Mucosa of descending colon (tissue), 3 donors: ENCODE results near the gene RAD51B. TPM values are rescaled to one million over a fixed set of nuclear protein-coding genes. Genes with fewer than 3 reads are reported as not detected.
"Not testable (repeated sequence)": the region's sequence is repeated elsewhere in the genome, so short reads cannot be mapped to it uniquely, and the experiment has no call there.

Experiments
- ATAC-seq: fragments of 200-7000 bp; cut with Tn5 transposase; one replicate; pipeline ENCODE4 v1.9.1; 2020; ENCODE audit warnings: mild to moderate bottlenecking, moderate library complexity
- DNase-seq, 3 donors: peaks; one replicate each; pipeline ENCODE4 v3.0.0-alpha.2; 2020
- H3K36me3 ChIP-seq: fragments of 200-600 bp; one replicate; pipeline ENCODE4 v1.8.0; 2021; ENCODE audit warnings: low read depth, mild to moderate bottlenecking
- H3K4me1 ChIP-seq: fragments of 200-600 bp; one replicate; pipeline ENCODE4 v1.8.0; 2021; ENCODE audit warnings: low read depth, mild to moderate bottlenecking
- H3K4me3 ChIP-seq: fragments of 200-600 bp; one replicate; pipeline ENCODE4 v1.8.0; 2021; ENCODE audit warnings: mild to moderate bottlenecking
- H3K9me3 ChIP-seq: fragments of 200-600 bp; one replicate; pipeline ENCODE4 v1.8.0; 2021; ENCODE audit warnings: mild to moderate bottlenecking
- CTCF ChIP-seq: fragments of 200-600 bp; IDR thresholded peaks from one replicate; pipeline ENCODE4 v1.8.0; 2022; ENCODE audit warnings: antibody characterized with exemption, mild to moderate bottlenecking
- intact Hi-C, 2 donors: fragments of 100-400 bp; cut with DNase I in 1 of 2; cut with micrococcal nuclease in 1 of 2; formaldehyde crosslinking; loops; one replicate each; pipeline versions ENCODE4 v1.11.0 to v1.11.1; 2022; cut with DNase I, micrococcal nuclease
- total RNA-seq, 3 donors: library from RNA; stranded (reverse); fragmentation: NEBNext Ultra II Directional in 2 of 3; extraction: Animal tissue kit (Norgen Biotek cat#: 25700) in 2 of 3; gene quantifications; one replicate each; pipeline versions ENCODE4 v1.2.1 to v1.2.4, GENCODE V29; 2021 to 2023
- donor health status: DM: no; HTN: no; CAD: no; lungs with moderate emphysema.
- donor health status: DM: no; HTN: no; CAD: no.
- donor health status: DM: no; HTN: yes; CAD: no.

Gene RAD51B
- total RNA-seq, 3 donors from 2014 or later: 15.8 to 23.3 (median 20.9) TPM

GRCh38 chr14:68027276-68027675 is 207.7 kb downstream of the RAD51B start:
- Histone ChIP-seq H3K4me3 (no peak overlapping the region), H3K9me3 (peaks cover 8% of the 10 kb centered on the region), H3K4me1 (no peaks in the 10 kb centered on the region), H3K36me3 (no peaks in the 10 kb centered on the region)
- ATAC-seq (no peak), DNase-seq (no peak)
- TF ChIP-seq CTCF: no peak
- intact Hi-C loops: no loop called here

GRCh38 chr14:68028075-68028474 is 208.5 kb downstream of the RAD51B start:
- Histone ChIP-seq H3K9me3 (peaks cover 8% of the 10 kb centered on the region), H3K4me1 (no peaks in the 10 kb centered on the region), H3K4me3 (no peak overlapping the region), H3K36me3 (no peaks in the 10 kb centered on the region)
- TF ChIP-seq CTCF: no peak
- intact Hi-C loops: no loop called here
- ATAC-seq (no peak), DNase-seq (no peak)

GRCh38 chr14:68031011-68031410 is 211.4 kb downstream of the RAD51B start:
- intact Hi-C loops, H3K9me3 ChIP-seq, DNase-seq, ATAC-seq, H3K4me1 ChIP-seq, H3K4me3 ChIP-seq, H3K36me3 ChIP-seq: not testable (repeated sequence)

GRCh38 chr14:68032154-68032553 is 212.6 kb downstream of the RAD51B start:
- no peaks in the 10 kb centered on the region for H3K4me1 ChIP-seq
- ATAC-seq: no peak
- intact Hi-C loops: no loop called here
- DNase-seq: no peak
- H3K36me3 ChIP-seq: no peaks in the 10 kb centered on the region
- TF ChIP-seq CTCF: no peak
- H3K9me3 ChIP-seq: no peaks in the 10 kb centered on the region
- no peak overlapping the region for H3K4me3 ChIP-seq

GRCh38 chr14:68033336-68033932 is 213.9 kb downstream of the RAD51B start:
- no peak for ATAC-seq
- no peaks in the 10 kb centered on the region for H3K4me1 ChIP-seq
- intact Hi-C loops: no loop called here
- DNase-seq: no peak
- no peak overlapping the region for H3K4me3 ChIP-seq
- TF ChIP-seq CTCF: no peak
- no peaks in the 10 kb centered on the region for H3K36me3 ChIP-seq
- H3K9me3 ChIP-seq: no peaks in the 10 kb centered on the region

GRCh38 chr14:68034896-68035295 is 215.3 kb downstream of the RAD51B start:
- no peak overlapping the region for H3K4me3 ChIP-seq
- no peaks in the 10 kb centered on the region for H3K9me3 ChIP-seq
- DNase-seq (no peak), ATAC-seq (no peak)
- intact Hi-C loops: no loop called here
- H3K36me3 ChIP-seq: no peaks in the 10 kb centered on the region
- no peaks in the 10 kb centered on the region for H3K4me1 ChIP-seq
- TF ChIP-seq CTCF: no peak
